ENCODE data around the gene USP15.
"Not testable (repeated sequence)": the region's sequence is repeated elsewhere in the genome, so short reads cannot be mapped to it uniquely, and the experiment has no call there.

- TF ChIP-seq CTCF (conservative IDR thresholded peaks at IDR 0.05); EZH2 (IDR thresholded peaks at IDR 0.05; ENCODE audit: low read depth): not testable (repeated sequence)
These were observed 104.5 kb downstream of the USP15 start for GRCh38 chr12:62364697-62365096.

Measured in PC-9 (cell line).